Hepatocyte (in vitro differentiated cells): ENCODE results near the gene ZBTB43. TPM values are rescaled to one million over a fixed set of nuclear protein-coding genes. Genes with fewer than 3 reads are reported as not detected.

Experiments used
- DNase-seq: peaks from one replicate; pipeline ENCODE4 v3.0.0-alpha.2; 2016; ENCODE audit warnings: low spot score
- H2AFZ ChIP-seq: fragments of 200-600 bp; sonication (generic); 2 replicates; pipeline ENCODE4 v1.6.0; 2016; ENCODE audit warnings: antibody characterized with exemption, mild to moderate bottlenecking
- H3K27ac ChIP-seq: fragments of 200-600 bp; sonication (generic); 2 replicates; pipeline ENCODE4 v1.5.1; 2016; ENCODE audit warnings: mild to moderate bottlenecking
- H3K27me3 ChIP-seq: fragments of 200-600 bp; sonication (generic); 2 replicates; pipeline ENCODE4 v1.6.1; 2016
- H3K36me3 ChIP-seq: fragments of 200-600 bp; sonication (generic); replicated peaks from 2 replicates; pipeline ENCODE4 v1.5.1; 2016; ENCODE audit warnings: low read depth; ENCODE audit not compliant: insufficient read depth
- H3K4me1 ChIP-seq: fragments of 200-600 bp; sonication (generic); 2 replicates; pipeline ENCODE4 v1.5.1; 2016; ENCODE audit warnings: mild to moderate bottlenecking, moderate library complexity; ENCODE audit not compliant: insufficient read depth
- H3K4me2 ChIP-seq: fragments of 200-600 bp; sonication (generic); 2 replicates; pipeline ENCODE4 v1.6.0; 2016
- H3K4me3 ChIP-seq: fragments of 200-600 bp; sonication (generic); 2 replicates; pipeline ENCODE4 v1.5.1; 2016; ENCODE audit warnings: mild to moderate bottlenecking
- H3K79me2 ChIP-seq: fragments of 200-600 bp; sonication (generic); 2 replicates; pipeline ENCODE4 v1.6.0; 2017; ENCODE audit warnings: mild to moderate bottlenecking
- H3K9me2 ChIP-seq: fragments of 200-600 bp; sonication (generic); replicated peaks from 2 replicates; pipeline ENCODE4 v1.6.0; 2017; ENCODE audit warnings: mild to moderate bottlenecking; ENCODE audit not compliant: insufficient read depth
- H3K9me3 ChIP-seq: fragments of 200-600 bp; sonication (generic); 2 replicates; pipeline ENCODE4 v1.5.1; 2016; ENCODE audit warnings: low read depth, mild to moderate bottlenecking
- H4K20me1 ChIP-seq: fragments of 200-600 bp; sonication (generic); 2 replicates; pipeline ENCODE4 v1.6.0; 2016; ENCODE audit warnings: mild to moderate bottlenecking; ENCODE audit not compliant: insufficient read depth, poor library complexity, severe bottlenecking
- EZH2 ChIP-seq: fragments of 200-600 bp; sonication (generic); IDR thresholded peaks from 2 replicates; pipeline ENCODE4 v1.6.1; 2016; ENCODE audit warnings: antibody characterized with exemption, mild to moderate bottlenecking, borderline replicate concordance
- EZH2phosphoT487 ChIP-seq: fragments of 200-600 bp; sonication (generic); IDR thresholded peaks from one replicate; pipeline ENCODE4 v1.6.1; 2018; ENCODE audit warnings: antibody characterized with exemption, mild to moderate bottlenecking, low read depth, moderate library complexity; ENCODE audit not compliant: unreplicated experiment, severe bottlenecking
- WGBS: methylation state at CpG from one replicate; pipeline ENCODE4 v1.1.6; 2016; ENCODE audit warnings: low lambda C conversion rate; ENCODE audit errors: missing lambda C conversion rate; 5-methylcytosine and 5-hydroxymethylcytosine counted together
- polyA plus RNA-seq: library from polyadenylated mRNA; unstranded; fragments of >200 nt; fragmentation: Nextera tagmentation; extraction: Ambion mirVana; gene quantifications from 2 replicates; pipeline ENCODE4 v1.2.1, GENCODE V29; 2016
- total RNA-seq: library from RNA; depleted of rRNA; stranded (reverse); fragments of >200 nt; gene quantifications from 2 replicates; pipeline ENCODE4 v1.2.3, GENCODE V29; 2014
- TF ChIP-seq, protein P1 (sequence below): fragments of 200-600 bp; sonication (generic); IDR thresholded peaks from 2 replicates; pipeline ENCODE4 v1.5.1; 2016; ENCODE audit warnings: antibody characterized with exemption, mild to moderate bottlenecking; ENCODE audit not compliant: poor library complexity

The ZBTB43 gene
- total and polyA plus RNA-seq, 2 experiments from 2014 or later: 14.9 to 16.4 TPM

DNA sequence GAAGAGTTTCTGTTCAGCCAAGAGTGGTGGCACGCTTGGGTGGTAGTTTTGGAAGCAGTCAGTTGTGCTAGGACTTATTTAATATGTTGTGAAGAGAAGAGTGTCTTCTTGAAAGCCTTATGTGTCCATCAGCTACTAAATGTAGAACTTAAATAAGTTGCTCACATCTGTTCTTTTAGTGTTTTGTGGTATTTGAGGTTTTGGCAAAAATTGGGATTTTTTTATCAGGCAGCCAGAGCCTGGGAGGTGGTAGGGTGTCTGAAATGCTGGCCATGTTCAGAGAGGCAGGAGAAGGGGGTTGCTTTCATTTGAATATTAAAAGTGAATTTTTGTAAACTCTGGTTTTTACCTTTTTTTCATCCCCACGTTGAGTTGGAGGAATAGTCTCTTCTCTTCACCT, 31.4 kb downstream of the ZBTB43 start:
- no peak overlapping the region for H2AFZ ChIP-seq
- no peaks in the 10 kb centered on the region for H3K4me1 ChIP-seq
- no peaks in the 10 kb centered on the region for H3K9me2 ChIP-seq
- no peaks in the 10 kb centered on the region for H3K27me3 ChIP-seq
- no peak for TF ChIP-seq EZH2phosphoT487
- TF ChIP-seq EZH2: no peak
- TF ChIP-seq, protein P1, sequence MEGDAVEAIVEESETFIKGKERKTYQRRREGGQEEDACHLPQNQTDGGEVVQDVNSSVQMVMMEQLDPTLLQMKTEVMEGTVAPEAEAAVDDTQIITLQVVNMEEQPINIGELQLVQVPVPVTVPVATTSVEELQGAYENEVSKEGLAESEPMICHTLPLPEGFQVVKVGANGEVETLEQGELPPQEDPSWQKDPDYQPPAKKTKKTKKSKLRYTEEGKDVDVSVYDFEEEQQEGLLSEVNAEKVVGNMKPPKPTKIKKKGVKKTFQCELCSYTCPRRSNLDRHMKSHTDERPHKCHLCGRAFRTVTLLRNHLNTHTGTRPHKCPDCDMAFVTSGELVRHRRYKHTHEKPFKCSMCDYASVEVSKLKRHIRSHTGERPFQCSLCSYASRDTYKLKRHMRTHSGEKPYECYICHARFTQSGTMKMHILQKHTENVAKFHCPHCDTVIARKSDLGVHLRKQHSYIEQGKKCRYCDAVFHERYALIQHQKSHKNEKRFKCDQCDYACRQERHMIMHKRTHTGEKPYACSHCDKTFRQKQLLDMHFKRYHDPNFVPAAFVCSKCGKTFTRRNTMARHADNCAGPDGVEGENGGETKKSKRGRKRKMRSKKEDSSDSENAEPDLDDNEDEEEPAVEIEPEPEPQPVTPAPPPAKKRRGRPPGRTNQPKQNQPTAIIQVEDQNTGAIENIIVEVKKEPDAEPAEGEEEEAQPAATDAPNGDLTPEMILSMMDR: no peak
- no peak for DNase-seq
- H3K9me3 ChIP-seq: no peaks in the 10 kb centered on the region
- H3K36me3 ChIP-seq: peaks cover 4% of the 10 kb centered on the region
- peaks cover 57% of the 10 kb centered on the region for H3K79me2 ChIP-seq
- no peak overlapping the region for H3K4me2 ChIP-seq
- H3K4me3 ChIP-seq: no peak overlapping the region
- H3K27ac ChIP-seq: no peak overlapping the region
- H4K20me1 ChIP-seq: peaks cover 34% of the 10 kb centered on the region
- WGBS: 100% methylated on average over 2 of the region's 2 CpGs

DNA sequence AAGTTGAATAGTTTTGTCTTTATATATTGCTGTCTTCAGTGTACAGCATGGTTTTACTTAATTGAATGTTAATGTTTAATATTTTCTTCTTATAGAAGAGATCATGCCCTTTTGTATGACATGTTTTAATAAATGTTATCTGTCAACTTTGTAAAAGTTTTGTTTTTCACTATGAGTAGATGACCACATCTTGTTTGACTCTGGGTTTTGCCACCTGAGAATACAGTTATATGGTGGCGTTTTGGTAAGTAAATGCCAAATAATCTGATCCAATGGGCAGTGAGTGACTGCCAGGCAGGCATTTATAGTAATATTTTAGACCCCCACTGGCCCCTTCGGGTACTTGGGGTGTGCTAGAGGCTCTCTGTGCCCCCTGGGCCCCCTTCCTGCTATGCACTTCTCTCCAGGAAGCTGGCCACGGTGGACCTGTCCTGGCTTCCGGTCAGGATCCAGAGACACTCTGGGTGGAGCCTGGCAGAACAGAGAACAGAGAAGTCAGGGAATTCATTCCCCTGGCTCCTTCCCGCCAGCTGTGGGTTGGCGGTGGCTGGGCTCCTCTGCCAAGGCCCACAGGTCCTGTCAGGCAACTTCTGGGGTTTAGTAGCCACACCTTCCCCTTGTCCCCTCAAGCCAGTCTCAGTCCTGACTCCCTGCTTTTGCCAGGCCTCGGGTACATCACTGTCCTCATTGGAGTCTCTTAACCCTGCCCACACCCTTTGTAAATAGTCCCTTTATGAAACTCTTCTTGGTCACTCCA, 33.4 kb downstream of the ZBTB43 start:
- 89% methylated on average over 7 of the region's 7 CpGs for WGBS

DNA sequence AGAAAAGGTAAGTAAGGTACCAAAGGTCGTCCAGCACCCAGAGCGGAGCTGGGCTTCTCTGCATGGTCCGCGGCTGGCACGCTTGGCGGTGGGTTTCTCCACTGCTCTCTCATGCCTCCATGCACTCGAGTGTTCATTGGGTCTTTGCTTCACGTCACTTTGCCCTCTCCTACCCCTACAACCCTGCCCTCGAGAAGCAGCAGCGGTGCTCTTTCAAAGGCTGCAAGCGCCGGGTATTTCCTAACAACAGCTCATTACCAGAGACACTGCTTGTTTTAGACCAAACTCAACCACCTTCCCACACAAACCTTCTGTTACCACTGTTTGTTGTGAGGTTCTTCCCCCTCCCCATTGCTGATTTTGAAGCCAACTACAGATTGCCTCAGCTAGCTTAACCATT, 34.1 kb downstream of the ZBTB43 start:
- peaks cover 4% of the 10 kb centered on the region for H3K36me3 ChIP-seq
- no peak overlapping the region for H2AFZ ChIP-seq
- H3K4me2 ChIP-seq: no peak overlapping the region
- H3K4me1 ChIP-seq: no peaks in the 10 kb centered on the region
- H3K9me3 ChIP-seq: no peaks in the 10 kb centered on the region
- DNase-seq: no peak
- WGBS: 94% methylated on average over 12 of the region's 12 CpGs
- no peak overlapping the region for H3K27ac ChIP-seq
- peaks cover 38% of the 10 kb centered on the region for H3K79me2 ChIP-seq
- H3K27me3 ChIP-seq: no peaks in the 10 kb centered on the region
- H3K4me3 ChIP-seq: no peak overlapping the region
- TF ChIP-seq EZH2phosphoT487 (no peak), EZH2 (no peak)
- TF ChIP-seq, protein P1: no peak
- peaks cover 29% of the 10 kb centered on the region for H4K20me1 ChIP-seq
- no peaks in the 10 kb centered on the region for H3K9me2 ChIP-seq

More for the DNA sequence above, 33.4 kb downstream of the ZBTB43 start:
- Histone ChIP-seq H3K79me2 (peaks cover 45% of the 10 kb centered on the region), H3K36me3 (peaks cover 4% of the 10 kb centered on the region), H3K27me3 (no peaks in the 10 kb centered on the region), H3K27ac (no peak overlapping the region), H3K4me3 (no peak overlapping the region), H3K9me3 (no peaks in the 10 kb centered on the region), H3K9me2 (no peaks in the 10 kb centered on the region), H3K4me1 (no peaks in the 10 kb centered on the region), H2AFZ (no peak overlapping the region), H4K20me1 (peaks cover 34% of the 10 kb centered on the region), H3K4me2 (no peak overlapping the region)
- DNase-seq: no peak
- TF ChIP-seq EZH2phosphoT487 (no peak), EZH2 (no peak)
- TF ChIP-seq, protein P1: no peak
